Measurements from ENCODE around the gene ETFBKMT.
"Not testable (repeated sequence)": the region's sequence is repeated elsewhere in the genome, so short reads cannot be mapped to it uniquely, and the experiment has no call there.

The ETFBKMT gene

GRCh38 chr12:31685801-31686200 is 26.3 kb downstream of the ETFBKMT start:
- H3K27me3 Mint-ChIP-seq: no peaks in the 10 kb centered on the region
- H3K4me3 Mint-ChIP-seq: no peak overlapping the region
- peaks cover 53% of the 10 kb centered on the region for H3K36me3 Mint-ChIP-seq (ENCODE audit: low read depth)
- no peak overlapping the region for H3K27ac Mint-ChIP-seq
- H3K9me3 Mint-ChIP-seq: peaks cover 7% of the 10 kb centered on the region
- peaks cover 14% of the 10 kb centered on the region for H3K4me1 Mint-ChIP-seq (ENCODE audit: low read depth)

GRCh38 chr12:31687101-31687527 is 27.6 kb downstream of the ETFBKMT start:
- peak overlapping the region; percentile 42 for H3K4me3 Mint-ChIP-seq
- peaks cover 11% of the 10 kb centered on the region for H3K4me1 Mint-ChIP-seq (ENCODE audit: low read depth)
- H3K9me3 Mint-ChIP-seq: peaks cover 7% of the 10 kb centered on the region
- peaks cover 56% of the 10 kb centered on the region for H3K36me3 Mint-ChIP-seq (ENCODE audit: low read depth)
- no peaks in the 10 kb centered on the region for H3K27me3 Mint-ChIP-seq
- peak overlapping the region; percentile 77 for H3K27ac Mint-ChIP-seq

- H3K27me3 Mint-ChIP-seq; H3K9me3 Mint-ChIP-seq; H3K4me1 Mint-ChIP-seq (ENCODE audit: low read depth); H3K27ac Mint-ChIP-seq; H3K4me3 Mint-ChIP-seq: not testable (repeated sequence)
- H3K36me3 Mint-ChIP-seq (ENCODE audit: low read depth): peaks cover 40% of the 10 kb centered on the region
Observed at GRCh38 chr12:31689921-31690320, 30.4 kb downstream of the ETFBKMT start.

- peaks cover 35% of the 10 kb centered on the region for H3K36me3 Mint-ChIP-seq (ENCODE audit: low read depth)
- H3K4me1 Mint-ChIP-seq (ENCODE audit: low read depth): peaks cover 22% of the 10 kb centered on the region
- H3K27me3 Mint-ChIP-seq: no peaks in the 10 kb centered on the region
- no peak overlapping the region for H3K4me3 Mint-ChIP-seq
- no peak overlapping the region for H3K27ac Mint-ChIP-seq
- peaks cover 4% of the 10 kb centered on the region for H3K9me3 Mint-ChIP-seq
Observed at GRCh38 chr12:31702047-31702446, 42.6 kb downstream of the ETFBKMT start.

GRCh38 chr12:31705621-31706020 is 46.1 kb downstream of the ETFBKMT start:
- H3K4me3 Mint-ChIP-seq: no peak overlapping the region
- no peaks in the 10 kb centered on the region for H3K27me3 Mint-ChIP-seq
- H3K9me3 Mint-ChIP-seq: peaks cover 16% of the 10 kb centered on the region
- no peak overlapping the region for H3K27ac Mint-ChIP-seq
- peaks cover 36% of the 10 kb centered on the region for H3K36me3 Mint-ChIP-seq (ENCODE audit: low read depth)
- H3K4me1 Mint-ChIP-seq (ENCODE audit: low read depth): peaks cover 25% of the 10 kb centered on the region

GRCh38 chr12:31708118-31708517 is 48.6 kb downstream of the ETFBKMT start:
- H3K27ac Mint-ChIP-seq, H3K4me3 Mint-ChIP-seq, H3K27me3 Mint-ChIP-seq: not testable (repeated sequence)
- Mint-ChIP-seq H3K36me3 (ENCODE audit: low read depth) (peaks cover 33% of the 10 kb centered on the region), H3K4me1 (ENCODE audit: low read depth) (peaks cover 27% of the 10 kb centered on the region), H3K9me3 (peaks cover 19% of the 10 kb centered on the region)

GRCh38 chr12:31710021-31710818 is 50.7 kb downstream of the ETFBKMT start:
- Mint-ChIP-seq H3K27ac (no peak overlapping the region), H3K27me3 (no peaks in the 10 kb centered on the region), H3K4me1 (ENCODE audit: low read depth) (peaks cover 22% of the 10 kb centered on the region), H3K36me3 (ENCODE audit: low read depth) (peaks cover 35% of the 10 kb centered on the region), H3K9me3 (peaks cover 19% of the 10 kb centered on the region), H3K4me3 (no peak overlapping the region)

GRCh38 chr12:31712877-31713276 is 53.4 kb downstream of the ETFBKMT start:
- peaks cover 34% of the 10 kb centered on the region for H3K36me3 Mint-ChIP-seq (ENCODE audit: low read depth)
- no peak overlapping the region for H3K4me3 Mint-ChIP-seq

GRCh38 chr12:31714406-31715271 is 55.2 kb downstream of the ETFBKMT start:
- H3K27me3 Mint-ChIP-seq: no peaks in the 10 kb centered on the region

More at GRCh38 chr12:31712877-31713276, 53.4 kb downstream of the ETFBKMT start:
- H3K4me1 Mint-ChIP-seq (ENCODE audit: low read depth): peaks cover 25% of the 10 kb centered on the region
- H3K27ac Mint-ChIP-seq: no peak overlapping the region
- H3K27me3 Mint-ChIP-seq: no peaks in the 10 kb centered on the region
- peaks cover 19% of the 10 kb centered on the region for H3K9me3 Mint-ChIP-seq

GRCh38 chr12:31715283-31715825 is 55.9 kb downstream of the ETFBKMT start:
- H3K4me1 Mint-ChIP-seq (ENCODE audit: low read depth): peaks cover 27% of the 10 kb centered on the region
- H3K27me3 Mint-ChIP-seq: no peaks in the 10 kb centered on the region
- H3K27ac Mint-ChIP-seq: peak overlapping the region; percentile 67
- peak overlapping the region; percentile 17 for H3K4me3 Mint-ChIP-seq
- H3K36me3 Mint-ChIP-seq (ENCODE audit: low read depth): peaks cover 32% of the 10 kb centered on the region
- H3K9me3 Mint-ChIP-seq: peaks cover 16% of the 10 kb centered on the region

More at GRCh38 chr12:31714406-31715271, 55.2 kb downstream of the ETFBKMT start:
- Mint-ChIP-seq H3K27ac (peak overlapping the region; percentile 67), H3K4me3 (no peak overlapping the region), H3K9me3 (peaks cover 16% of the 10 kb centered on the region), H3K4me1 (ENCODE audit: low read depth) (peaks cover 28% of the 10 kb centered on the region), H3K36me3 (ENCODE audit: low read depth) (peaks cover 34% of the 10 kb centered on the region)

GRCh38 chr12:31716998-31717397 is 57.5 kb downstream of the ETFBKMT start:
- H3K4me3 Mint-ChIP-seq, H3K27ac Mint-ChIP-seq, H3K27me3 Mint-ChIP-seq: not testable (repeated sequence)
- Mint-ChIP-seq H3K4me1 (ENCODE audit: low read depth) (peaks cover 36% of the 10 kb centered on the region), H3K9me3 (peaks cover 13% of the 10 kb centered on the region), H3K36me3 (ENCODE audit: low read depth) (peaks cover 35% of the 10 kb centered on the region)

- H3K4me3 Mint-ChIP-seq, H3K27ac Mint-ChIP-seq, H3K27me3 Mint-ChIP-seq: not testable (repeated sequence)
- H3K36me3 Mint-ChIP-seq (ENCODE audit: low read depth): peaks cover 38% of the 10 kb centered on the region
- peaks cover 53% of the 10 kb centered on the region for H3K4me1 Mint-ChIP-seq (ENCODE audit: low read depth)
- H3K9me3 Mint-ChIP-seq: peaks cover 13% of the 10 kb centered on the region
Observed at GRCh38 chr12:31718542-31719198, 59.2 kb downstream of the ETFBKMT start.

- Mint-ChIP-seq H3K4me1 (ENCODE audit: low read depth) (peaks cover 61% of the 10 kb centered on the region), H3K27ac (no peak overlapping the region), H3K9me3 (peaks cover 5% of the 10 kb centered on the region), H3K36me3 (ENCODE audit: low read depth) (peaks cover 33% of the 10 kb centered on the region), H3K27me3 (no peaks in the 10 kb centered on the region), H3K4me3 (peak overlapping the region; percentile 11)
Observed at GRCh38 chr12:31722580-31722979, 63.1 kb downstream of the ETFBKMT start.
